ENCODE data around the gene ARHGEF10L.

GRCh38 chr1:17735793-17736192, 196.3 kb downstream of the ARHGEF10L start:
- TF ChIP-seq, protein P1, sequence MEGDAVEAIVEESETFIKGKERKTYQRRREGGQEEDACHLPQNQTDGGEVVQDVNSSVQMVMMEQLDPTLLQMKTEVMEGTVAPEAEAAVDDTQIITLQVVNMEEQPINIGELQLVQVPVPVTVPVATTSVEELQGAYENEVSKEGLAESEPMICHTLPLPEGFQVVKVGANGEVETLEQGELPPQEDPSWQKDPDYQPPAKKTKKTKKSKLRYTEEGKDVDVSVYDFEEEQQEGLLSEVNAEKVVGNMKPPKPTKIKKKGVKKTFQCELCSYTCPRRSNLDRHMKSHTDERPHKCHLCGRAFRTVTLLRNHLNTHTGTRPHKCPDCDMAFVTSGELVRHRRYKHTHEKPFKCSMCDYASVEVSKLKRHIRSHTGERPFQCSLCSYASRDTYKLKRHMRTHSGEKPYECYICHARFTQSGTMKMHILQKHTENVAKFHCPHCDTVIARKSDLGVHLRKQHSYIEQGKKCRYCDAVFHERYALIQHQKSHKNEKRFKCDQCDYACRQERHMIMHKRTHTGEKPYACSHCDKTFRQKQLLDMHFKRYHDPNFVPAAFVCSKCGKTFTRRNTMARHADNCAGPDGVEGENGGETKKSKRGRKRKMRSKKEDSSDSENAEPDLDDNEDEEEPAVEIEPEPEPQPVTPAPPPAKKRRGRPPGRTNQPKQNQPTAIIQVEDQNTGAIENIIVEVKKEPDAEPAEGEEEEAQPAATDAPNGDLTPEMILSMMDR (conservative IDR thresholded peaks at IDR 0.05; ENCODE audit: low read depth, low read length), result no peak
- no peak for TF ChIP-seq EZH2 (IDR thresholded peaks at IDR 0.05; ENCODE audit: borderline replicate concordance, low read depth, low read length, poor library complexity, severe bottlenecking)
